ENCODE results near the gene MORN5.

GRCh38 chr9:122132539-122132938, 27.2 kb upstream of the MORN5 start:
- TF ChIP-seq, protein P1, sequence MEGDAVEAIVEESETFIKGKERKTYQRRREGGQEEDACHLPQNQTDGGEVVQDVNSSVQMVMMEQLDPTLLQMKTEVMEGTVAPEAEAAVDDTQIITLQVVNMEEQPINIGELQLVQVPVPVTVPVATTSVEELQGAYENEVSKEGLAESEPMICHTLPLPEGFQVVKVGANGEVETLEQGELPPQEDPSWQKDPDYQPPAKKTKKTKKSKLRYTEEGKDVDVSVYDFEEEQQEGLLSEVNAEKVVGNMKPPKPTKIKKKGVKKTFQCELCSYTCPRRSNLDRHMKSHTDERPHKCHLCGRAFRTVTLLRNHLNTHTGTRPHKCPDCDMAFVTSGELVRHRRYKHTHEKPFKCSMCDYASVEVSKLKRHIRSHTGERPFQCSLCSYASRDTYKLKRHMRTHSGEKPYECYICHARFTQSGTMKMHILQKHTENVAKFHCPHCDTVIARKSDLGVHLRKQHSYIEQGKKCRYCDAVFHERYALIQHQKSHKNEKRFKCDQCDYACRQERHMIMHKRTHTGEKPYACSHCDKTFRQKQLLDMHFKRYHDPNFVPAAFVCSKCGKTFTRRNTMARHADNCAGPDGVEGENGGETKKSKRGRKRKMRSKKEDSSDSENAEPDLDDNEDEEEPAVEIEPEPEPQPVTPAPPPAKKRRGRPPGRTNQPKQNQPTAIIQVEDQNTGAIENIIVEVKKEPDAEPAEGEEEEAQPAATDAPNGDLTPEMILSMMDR (conservative IDR thresholded peaks at IDR 0.05; ENCODE audit: low read depth in 2 of 2) = no peak
- TF ChIP-seq POLR2AphosphoS5 (IDR thresholded peaks at IDR 0.05; ENCODE audit: low read depth) = no peak
- TF ChIP-seq EZH2phosphoT487 (IDR thresholded peaks at IDR 0.05; ENCODE audit: unreplicated experiment) = no peak
- no peak for TF ChIP-seq ZNF114 (CRISPR knock-in tag; IDR thresholded peaks at IDR 0.05)
- TF ChIP-seq EZH2 (IDR thresholded peaks at IDR 0.05; ENCODE audit: low read depth, unreplicated experiment) = no peak
- TF ChIP-seq, protein P2, sequence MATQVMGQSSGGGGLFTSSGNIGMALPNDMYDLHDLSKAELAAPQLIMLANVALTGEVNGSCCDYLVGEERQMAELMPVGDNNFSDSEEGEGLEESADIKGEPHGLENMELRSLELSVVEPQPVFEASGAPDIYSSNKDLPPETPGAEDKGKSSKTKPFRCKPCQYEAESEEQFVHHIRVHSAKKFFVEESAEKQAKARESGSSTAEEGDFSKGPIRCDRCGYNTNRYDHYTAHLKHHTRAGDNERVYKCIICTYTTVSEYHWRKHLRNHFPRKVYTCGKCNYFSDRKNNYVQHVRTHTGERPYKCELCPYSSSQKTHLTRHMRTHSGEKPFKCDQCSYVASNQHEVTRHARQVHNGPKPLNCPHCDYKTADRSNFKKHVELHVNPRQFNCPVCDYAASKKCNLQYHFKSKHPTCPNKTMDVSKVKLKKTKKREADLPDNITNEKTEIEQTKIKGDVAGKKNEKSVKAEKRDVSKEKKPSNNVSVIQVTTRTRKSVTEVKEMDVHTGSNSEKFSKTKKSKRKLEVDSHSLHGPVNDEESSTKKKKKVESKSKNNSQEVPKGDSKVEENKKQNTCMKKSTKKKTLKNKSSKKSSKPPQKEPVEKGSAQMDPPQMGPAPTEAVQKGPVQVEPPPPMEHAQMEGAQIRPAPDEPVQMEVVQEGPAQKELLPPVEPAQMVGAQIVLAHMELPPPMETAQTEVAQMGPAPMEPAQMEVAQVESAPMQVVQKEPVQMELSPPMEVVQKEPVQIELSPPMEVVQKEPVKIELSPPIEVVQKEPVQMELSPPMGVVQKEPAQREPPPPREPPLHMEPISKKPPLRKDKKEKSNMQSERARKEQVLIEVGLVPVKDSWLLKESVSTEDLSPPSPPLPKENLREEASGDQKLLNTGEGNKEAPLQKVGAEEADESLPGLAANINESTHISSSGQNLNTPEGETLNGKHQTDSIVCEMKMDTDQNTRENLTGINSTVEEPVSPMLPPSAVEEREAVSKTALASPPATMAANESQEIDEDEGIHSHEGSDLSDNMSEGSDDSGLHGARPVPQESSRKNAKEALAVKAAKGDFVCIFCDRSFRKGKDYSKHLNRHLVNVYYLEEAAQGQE (IDR thresholded peaks at IDR 0.05; ENCODE audit: unreplicated experiment) = no peak
- no peak for TF ChIP-seq ZNF331 (CRISPR knock-in tag; IDR thresholded peaks at IDR 0.05; ENCODE audit: low read depth)
- no peak for TF ChIP-seq ZNF462 (CRISPR knock-in tag; IDR thresholded peaks at IDR 0.05)
- TF ChIP-seq CREB1 (CRISPR knock-in tag; IDR thresholded peaks at IDR 0.05; ENCODE audit: low read depth) = no peak
- TF ChIP-seq, protein P3, sequence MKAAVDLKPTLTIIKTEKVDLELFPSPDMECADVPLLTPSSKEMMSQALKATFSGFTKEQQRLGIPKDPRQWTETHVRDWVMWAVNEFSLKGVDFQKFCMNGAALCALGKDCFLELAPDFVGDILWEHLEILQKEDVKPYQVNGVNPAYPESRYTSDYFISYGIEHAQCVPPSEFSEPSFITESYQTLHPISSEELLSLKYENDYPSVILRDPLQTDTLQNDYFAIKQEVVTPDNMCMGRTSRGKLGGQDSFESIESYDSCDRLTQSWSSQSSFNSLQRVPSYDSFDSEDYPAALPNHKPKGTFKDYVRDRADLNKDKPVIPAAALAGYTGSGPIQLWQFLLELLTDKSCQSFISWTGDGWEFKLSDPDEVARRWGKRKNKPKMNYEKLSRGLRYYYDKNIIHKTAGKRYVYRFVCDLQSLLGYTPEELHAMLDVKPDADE (IDR thresholded peaks at IDR 0.05) = no peak
